HG03095 (cell line): Measurements from ENCODE around the gene SFN.

Experiments
- ATAC-seq: cut with Tn5 transposase; IDR thresholded peaks from one replicate; pipeline ENCODE4 v1.9.1; 2021; ENCODE audit warnings: moderate library complexity; ENCODE audit not compliant: unreplicated experiment

Gene SFN

GRCh38 chr1:26909951-26910342 is 47.0 kb downstream of the SFN start:
- no peak for ATAC-seq

GRCh38 chr1:26910343-26911160 is 47.6 kb downstream of the SFN start:
- no peak for ATAC-seq

- ATAC-seq: no peak
Observed at GRCh38 chr1:26911399-26912146, 48.6 kb downstream of the SFN start.

GRCh38 chr1:26912147-26912490 is 49.2 kb downstream of the SFN start:
- no peak for ATAC-seq

- no peak for ATAC-seq
Observed at GRCh38 chr1:26913389-26913753, 50.4 kb downstream of the SFN start.
